GM15510 (cell line): ENCODE measurements around the gene RNASE4.

Source experiments
- POLR2A ChIP-seq: IDR thresholded peaks from 3 replicates; pipeline ENCODE4 v1.6.1; 2011; ENCODE audit warnings: borderline replicate concordance; ENCODE audit not compliant: insufficient read length; ENCODE audit errors: extremely low read depth

The RNASE4 gene

GRCh38 chr14:20684662-20685456 is 499 bp downstream of the RNASE4 start:
- TF ChIP-seq POLR2A, result no peak

- TF ChIP-seq POLR2A, result no peak
Measured at GRCh38 chr14:20686386-20687143, 2.2 kb downstream of the RNASE4 start.

- TF ChIP-seq POLR2A, result no peak
Measured at GRCh38 chr14:20687362-20688166, 3.2 kb downstream of the RNASE4 start.

- TF ChIP-seq POLR2A, result no peak
Measured at GRCh38 chr14:20688167-20688839, 3.9 kb downstream of the RNASE4 start, which contains the start of gene ANG. Gene ANG, plus strand, starts transcription at chr14:20688764. Its CDS starts 4,801 bp downstream, at chr14:20693565.

- no peak for TF ChIP-seq POLR2A
Measured at GRCh38 chr14:20690848-20691640, 6.7 kb downstream of the RNASE4 start.

- TF ChIP-seq POLR2A, result no peak
Measured at GRCh38 chr14:20692116-20692751, 7.9 kb downstream of the RNASE4 start.

- TF ChIP-seq POLR2A, result no peak
Measured at GRCh38 chr14:20696764-20697163, 12.4 kb downstream of the RNASE4 start.

GRCh38 chr14:20697273-20698017 is 13.1 kb downstream of the RNASE4 start:
- TF ChIP-seq POLR2A, result no peak

- no peak for TF ChIP-seq POLR2A
Measured at GRCh38 chr14:20698018-20698329, 13.6 kb downstream of the RNASE4 start.

GRCh38 chr14:20698934-20699333 is 14.6 kb downstream of the RNASE4 start:
- TF ChIP-seq POLR2A, result no peak

- no peak for TF ChIP-seq POLR2A
Measured at GRCh38 chr14:20699931-20700330, 15.6 kb downstream of the RNASE4 start.

GRCh38 chr14:20706657-20707355 is 22.4 kb downstream of the RNASE4 start:
- no peak for TF ChIP-seq POLR2A
